ENCODE measurements around the gene ATP11A.
"Not testable (repeated sequence)": the region's sequence is repeated elsewhere in the genome, so short reads cannot be mapped to it uniquely, and the experiment has no call there.

Gene ATP11A

GRCh38 chr13:112679932-112680677, 9.7 kb upstream of the ATP11A start:
- Histone ChIP-seq H3K36me3 (ENCODE audit: insufficient read depth, low read length) (no peaks in the 10 kb centered on the region), H3K9ac (ENCODE audit: low read depth, low read length) (no peak overlapping the region), H3K4me1 (ENCODE audit: insufficient read depth, low read length) (no peaks in the 10 kb centered on the region), H3K9me3 (ENCODE audit: control insufficient read depth, insufficient read depth, low read length) (peaks cover 4% of the 10 kb centered on the region)

- peaks cover 4% of the 10 kb centered on the region for H3K9me3 ChIP-seq (ENCODE audit: control insufficient read depth, insufficient read depth, low read length)
- no peak overlapping the region for H3K9ac ChIP-seq (ENCODE audit: low read depth, low read length)
- no peaks in the 10 kb centered on the region for H3K36me3 ChIP-seq (ENCODE audit: insufficient read depth, low read length)
- no peaks in the 10 kb centered on the region for H3K4me1 ChIP-seq (ENCODE audit: insufficient read depth, low read length)
These were observed 9.0 kb upstream of the ATP11A start for GRCh38 chr13:112680741-112681360.

- Histone ChIP-seq H3K36me3 (ENCODE audit: insufficient read depth, low read length) (no peaks in the 10 kb centered on the region), H3K4me1 (ENCODE audit: insufficient read depth, low read length) (no peaks in the 10 kb centered on the region), H3K9ac (ENCODE audit: low read depth, low read length) (no peak overlapping the region), H3K9me3 (ENCODE audit: control insufficient read depth, insufficient read depth, low read length) (peaks cover 4% of the 10 kb centered on the region)
These were observed 6.3 kb upstream of the ATP11A start for GRCh38 chr13:112683581-112683980.

GRCh38 chr13:112684071-112684845, 5.6 kb upstream of the ATP11A start:
- Histone ChIP-seq H3K9me3 (ENCODE audit: control insufficient read depth, insufficient read depth, low read length) (no peaks in the 10 kb centered on the region), H3K36me3 (ENCODE audit: insufficient read depth, low read length) (no peaks in the 10 kb centered on the region), H3K9ac (ENCODE audit: low read depth, low read length) (no peak overlapping the region), H3K4me1 (ENCODE audit: insufficient read depth, low read length) (no peaks in the 10 kb centered on the region)

GRCh38 chr13:112685189-112685805, 4.5 kb upstream of the ATP11A start:
- not testable (repeated sequence) for H3K9me3 ChIP-seq (ENCODE audit: control insufficient read depth, insufficient read depth, low read length); H3K4me1 ChIP-seq (ENCODE audit: insufficient read depth, low read length); H3K36me3 ChIP-seq (ENCODE audit: insufficient read depth, low read length); H3K9ac ChIP-seq (ENCODE audit: low read depth, low read length)

- Histone ChIP-seq H3K9ac (ENCODE audit: low read depth, low read length) (no peak overlapping the region), H3K9me3 (ENCODE audit: control insufficient read depth, insufficient read depth, low read length) (no peaks in the 10 kb centered on the region), H3K4me1 (ENCODE audit: insufficient read depth, low read length) (no peaks in the 10 kb centered on the region), H3K36me3 (ENCODE audit: insufficient read depth, low read length) (no peaks in the 10 kb centered on the region)
These were observed 3.9 kb upstream of the ATP11A start for GRCh38 chr13:112685896-112686295.

GRCh38 chr13:112686364-112686763, 3.5 kb upstream of the ATP11A start:
- H3K9ac ChIP-seq (ENCODE audit: low read depth, low read length) = no peak overlapping the region
- H3K36me3 ChIP-seq (ENCODE audit: insufficient read depth, low read length) = no peaks in the 10 kb centered on the region
- H3K9me3 ChIP-seq (ENCODE audit: control insufficient read depth, insufficient read depth, low read length) = no peaks in the 10 kb centered on the region
- no peaks in the 10 kb centered on the region for H3K4me1 ChIP-seq (ENCODE audit: insufficient read depth, low read length)

- H3K36me3 ChIP-seq (ENCODE audit: insufficient read depth, low read length) = no peaks in the 10 kb centered on the region
- no peaks in the 10 kb centered on the region for H3K9me3 ChIP-seq (ENCODE audit: control insufficient read depth, insufficient read depth, low read length)
- H3K4me1 ChIP-seq (ENCODE audit: insufficient read depth, low read length) = 0 out of 2 replicates have a peak, but pooled peaks cover 4% of the 10 kb centered on the region
- no peak overlapping the region for H3K9ac ChIP-seq (ENCODE audit: low read depth, low read length)
These were observed 2.9 kb upstream of the ATP11A start for GRCh38 chr13:112686987-112687386.

- Histone ChIP-seq H3K36me3 (ENCODE audit: insufficient read depth, low read length) (no peaks in the 10 kb centered on the region), H3K9ac (ENCODE audit: low read depth, low read length) (no peak overlapping the region), H3K9me3 (ENCODE audit: control insufficient read depth, insufficient read depth, low read length) (no peaks in the 10 kb centered on the region), H3K4me1 (ENCODE audit: insufficient read depth, low read length) (0 out of 2 replicates have a peak, but pooled peaks cover 11% of the 10 kb centered on the region)
These were observed 1.8 kb upstream of the ATP11A start for GRCh38 chr13:112687836-112688559.

GRCh38 chr13:112688560-112689302, 1.1 kb upstream of the ATP11A start:
- Histone ChIP-seq H3K9me3 (ENCODE audit: control insufficient read depth, insufficient read depth, low read length) (no peaks in the 10 kb centered on the region), H3K4me1 (ENCODE audit: insufficient read depth, low read length) (0 out of 2 replicates have a peak, but pooled peaks cover 15% of the 10 kb centered on the region), H3K9ac (ENCODE audit: low read depth, low read length) (peak overlapping the region; percentile 76; the same call in 1 of the 2 replicates), H3K36me3 (ENCODE audit: insufficient read depth, low read length) (no peaks in the 10 kb centered on the region)

- peaks cover 20% of the 10 kb centered on the region; the same call in 1 of the 2 replicates for H3K4me1 ChIP-seq (ENCODE audit: insufficient read depth, low read length)
- peak overlapping the region; percentile 76 for H3K9ac ChIP-seq (ENCODE audit: low read depth, low read length)
- no peaks in the 10 kb centered on the region for H3K9me3 ChIP-seq (ENCODE audit: control insufficient read depth, insufficient read depth, low read length)
These were observed 568 bp downstream of the ATP11A start for GRCh38 chr13:112690283-112690929.

GRCh38 chr13:112692104-112692503, 2.3 kb downstream of the ATP11A start:
- Histone ChIP-seq H3K36me3 (ENCODE audit: insufficient read depth, low read length) (0 out of 2 replicates have a peak, but pooled peaks cover 3% of the 10 kb centered on the region), H3K9ac (ENCODE audit: low read depth, low read length) (peak overlapping the region; percentile 76), H3K9me3 (ENCODE audit: control insufficient read depth, insufficient read depth, low read length) (no peaks in the 10 kb centered on the region), H3K4me1 (ENCODE audit: insufficient read depth, low read length) (peaks cover 20% of the 10 kb centered on the region; the same call in 1 of the 2 replicates)

More at GRCh38 chr13:112690283-112690929, 568 bp downstream of the ATP11A start:
- 0 out of 2 replicates have a peak, but pooled peaks cover 3% of the 10 kb centered on the region for H3K36me3 ChIP-seq (ENCODE audit: insufficient read depth, low read length)

GRCh38 chr13:112692586-112692985, 2.7 kb downstream of the ATP11A start:
- H3K36me3 ChIP-seq (ENCODE audit: insufficient read depth, low read length) = 0 out of 2 replicates have a peak, but pooled peaks cover 3% of the 10 kb centered on the region
- no peaks in the 10 kb centered on the region for H3K9me3 ChIP-seq (ENCODE audit: control insufficient read depth, insufficient read depth, low read length)
- no peak overlapping the region for H3K9ac ChIP-seq (ENCODE audit: low read depth, low read length)
- peaks cover 20% of the 10 kb centered on the region; the same call in 1 of the 2 replicates for H3K4me1 ChIP-seq (ENCODE audit: insufficient read depth, low read length)

Data from ES-I3 (cell line).